GM19452 (cell line): ENCODE measurements around the gene ABCA2.
"Not testable (repeated sequence)": the region's sequence is repeated elsewhere in the genome, so short reads cannot be mapped to it uniquely, and the experiment has no call there.

Source experiments
- ATAC-seq: cut with Tn5 transposase; IDR thresholded peaks from one replicate; pipeline ENCODE4 v1.9.1; 2021; ENCODE audit not compliant: unreplicated experiment

The ABCA2 gene

GRCh38 chr9:137017791-137018497 lies 10.1 kb downstream of the ABCA2 start:
- no peak for ATAC-seq

GRCh38 chr9:137017071-137017470 lies 11.0 kb downstream of the ABCA2 start:
- no peak for ATAC-seq

GRCh38 chr9:137016436-137016835 lies 11.6 kb downstream of the ABCA2 start:
- ATAC-seq, result no peak

- no peak for ATAC-seq
Observed at GRCh38 chr9:137015976-137016375, 12.1 kb downstream of the ABCA2 start.

- no peak for ATAC-seq
Observed at GRCh38 chr9:137015540-137015930, 12.5 kb downstream of the ABCA2 start.

GRCh38 chr9:137014776-137015539 lies 13.1 kb downstream of the ABCA2 start:
- no peak for ATAC-seq

- no peak for ATAC-seq
Observed at GRCh38 chr9:137014166-137014565, 13.9 kb downstream of the ABCA2 start.

- ATAC-seq, result no peak
Observed at GRCh38 chr9:137013571-137013940, 14.5 kb downstream of the ABCA2 start.

GRCh38 chr9:137012694-137013570 lies 15.1 kb downstream of the ABCA2 start:
- ATAC-seq, result no peak

- ATAC-seq, result no peak
Observed at GRCh38 chr9:137011907-137012675, 15.9 kb downstream of the ABCA2 start.

GRCh38 chr9:137011156-137011555 lies 16.9 kb downstream of the ABCA2 start:
- no peak for ATAC-seq

GRCh38 chr9:137009938-137010732 lies 17.9 kb downstream of the ABCA2 start:
- ATAC-seq, result no peak

- ATAC-seq, result no peak
Observed at GRCh38 chr9:137009217-137009616, 18.8 kb downstream of the ABCA2 start.

GRCh38 chr9:137008312-137008711 lies 19.7 kb downstream of the ABCA2 start:
- no peak for ATAC-seq

GRCh38 chr9:137007816-137008270 lies 20.2 kb downstream of the ABCA2 start:
- no peak for ATAC-seq

- ATAC-seq, result no peak
Observed at GRCh38 chr9:137007108-137007815, 20.8 kb downstream of the ABCA2 start.

GRCh38 chr9:137006116-137007003 lies 21.7 kb downstream of the ABCA2 start:
- no peak for ATAC-seq

GRCh38 chr9:137004285-137004684 lies 23.8 kb downstream of the ABCA2 start:
- ATAC-seq, result not testable (repeated sequence)
